HG03097 (cell line): ENCODE measurements around the gene PPP1R26.

Experiments
- ATAC-seq: cut with Tn5 transposase; IDR thresholded peaks from one replicate; pipeline ENCODE4 v1.9.1; 2021; ENCODE audit not compliant: unreplicated experiment, low FRiP score

Gene PPP1R26

DNA sequence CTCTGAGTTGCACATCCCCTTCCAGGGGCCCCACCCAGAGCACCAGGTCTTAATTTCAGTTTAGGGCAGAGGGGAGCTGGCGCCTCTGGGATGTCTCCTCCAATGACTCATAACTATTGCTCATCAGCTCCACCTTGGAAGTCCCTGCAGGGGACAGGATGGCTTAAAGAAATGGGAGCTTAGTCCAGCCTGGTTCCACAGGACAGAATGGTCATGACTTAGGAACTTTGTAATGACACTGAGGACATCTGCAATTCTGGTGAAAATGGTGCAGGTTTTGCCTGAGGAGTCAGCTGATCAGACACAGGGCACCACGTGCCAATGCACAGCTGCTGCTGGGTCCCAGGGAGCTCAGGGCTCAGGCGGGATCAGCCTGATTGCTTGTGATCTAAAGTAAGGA is 16.4 kb upstream of the PPP1R26 start:
- ATAC-seq: no peak

DNA sequence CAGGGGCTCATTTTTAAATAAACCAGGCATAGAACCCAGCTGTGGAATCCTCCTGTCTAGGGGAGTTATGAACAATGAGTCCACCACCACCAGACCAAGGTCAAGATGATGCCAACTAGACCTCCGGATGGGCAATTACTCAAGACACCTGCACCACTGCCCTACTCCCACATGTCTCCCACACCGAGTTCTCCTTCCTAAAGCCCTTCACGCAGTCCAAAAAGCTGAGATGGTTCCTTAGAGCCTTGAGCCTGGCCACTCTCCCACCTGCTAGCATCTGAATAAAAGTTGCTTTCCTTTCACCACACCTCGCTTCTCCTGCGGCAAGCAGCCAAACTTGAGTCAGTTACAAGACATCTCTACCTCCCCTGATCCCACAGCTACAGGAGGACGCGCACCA is 15.4 kb upstream of the PPP1R26 start:
- no peak for ATAC-seq

DNA sequence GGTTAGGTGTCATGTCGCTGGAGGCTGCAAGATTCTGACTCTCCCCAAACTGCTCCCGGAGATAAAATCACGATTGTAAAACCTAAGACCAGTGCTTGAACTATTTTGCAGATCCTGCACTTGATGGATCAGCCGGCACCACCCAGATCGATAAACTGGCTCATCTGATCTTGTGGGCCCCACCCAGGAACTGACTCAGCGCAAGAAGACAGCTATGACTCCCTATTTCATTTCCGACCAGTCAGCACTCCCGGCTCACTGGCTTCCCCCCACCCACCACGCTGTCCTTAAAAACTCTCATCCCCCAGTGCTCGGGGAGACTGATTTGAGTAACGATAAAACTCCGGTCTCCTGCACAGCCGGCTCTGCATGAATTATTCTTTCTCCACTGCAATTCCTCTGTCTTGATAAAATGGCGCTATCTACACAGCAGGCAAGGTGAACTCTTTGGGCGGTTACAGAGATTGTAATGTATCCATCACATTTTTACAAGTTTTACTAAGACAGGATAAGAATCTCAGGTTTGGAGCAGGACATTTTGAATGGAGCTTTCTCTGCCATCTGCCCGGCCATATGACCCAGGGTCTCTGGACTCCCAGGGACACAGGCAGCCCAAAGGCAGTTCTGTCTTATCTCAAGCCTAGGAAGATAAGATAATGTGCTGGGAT is 10.6 kb upstream of the PPP1R26 start:
- no peak for ATAC-seq

DNA sequence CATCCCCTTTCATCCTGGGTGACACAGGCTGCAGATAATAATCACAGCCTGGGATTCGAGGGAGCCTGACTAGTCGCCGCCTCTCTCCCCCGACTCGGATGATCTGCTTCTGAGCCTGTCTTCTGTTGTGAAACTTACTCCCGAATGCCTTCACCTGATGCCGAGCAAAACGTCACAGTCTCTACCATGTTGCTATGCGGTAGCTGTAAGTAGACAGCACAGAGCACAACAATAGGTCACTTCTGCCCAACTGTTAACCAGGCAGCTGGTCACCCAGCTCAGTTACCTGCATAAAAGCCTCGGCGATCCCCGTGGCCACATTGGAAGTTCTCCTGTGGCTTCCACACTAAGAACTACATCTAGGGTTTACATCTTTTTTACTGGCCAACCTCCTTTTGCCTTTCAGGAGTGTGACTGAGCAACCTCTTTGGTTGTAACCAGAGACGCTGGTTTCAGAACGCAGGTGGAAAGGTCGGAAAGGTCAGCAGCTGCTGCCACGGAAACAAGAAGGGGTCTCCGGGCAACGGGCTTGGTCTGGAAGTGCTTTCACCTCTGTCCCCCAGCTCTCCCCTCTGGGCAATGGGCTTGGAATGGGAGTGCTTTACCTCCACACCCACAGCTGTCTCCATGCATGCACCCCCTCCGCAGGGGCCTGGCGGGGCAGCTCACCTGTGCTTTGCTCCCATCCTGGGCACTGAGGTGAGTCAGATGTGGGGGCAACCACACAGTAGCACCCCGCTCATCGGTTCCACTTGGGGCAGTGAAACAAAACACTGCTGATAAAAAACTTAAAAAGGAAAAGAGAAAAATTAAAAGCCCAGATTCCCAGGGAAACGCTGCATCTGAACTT is 7.6 kb upstream of the PPP1R26 start:
- no peak for ATAC-seq

GRCh38 chr9:135473972-135474543 is 5.5 kb upstream of the PPP1R26 start:
- no peak for ATAC-seq

GRCh38 chr9:135474915-135475314 is 4.7 kb upstream of the PPP1R26 start:
- no peak for ATAC-seq

DNA sequence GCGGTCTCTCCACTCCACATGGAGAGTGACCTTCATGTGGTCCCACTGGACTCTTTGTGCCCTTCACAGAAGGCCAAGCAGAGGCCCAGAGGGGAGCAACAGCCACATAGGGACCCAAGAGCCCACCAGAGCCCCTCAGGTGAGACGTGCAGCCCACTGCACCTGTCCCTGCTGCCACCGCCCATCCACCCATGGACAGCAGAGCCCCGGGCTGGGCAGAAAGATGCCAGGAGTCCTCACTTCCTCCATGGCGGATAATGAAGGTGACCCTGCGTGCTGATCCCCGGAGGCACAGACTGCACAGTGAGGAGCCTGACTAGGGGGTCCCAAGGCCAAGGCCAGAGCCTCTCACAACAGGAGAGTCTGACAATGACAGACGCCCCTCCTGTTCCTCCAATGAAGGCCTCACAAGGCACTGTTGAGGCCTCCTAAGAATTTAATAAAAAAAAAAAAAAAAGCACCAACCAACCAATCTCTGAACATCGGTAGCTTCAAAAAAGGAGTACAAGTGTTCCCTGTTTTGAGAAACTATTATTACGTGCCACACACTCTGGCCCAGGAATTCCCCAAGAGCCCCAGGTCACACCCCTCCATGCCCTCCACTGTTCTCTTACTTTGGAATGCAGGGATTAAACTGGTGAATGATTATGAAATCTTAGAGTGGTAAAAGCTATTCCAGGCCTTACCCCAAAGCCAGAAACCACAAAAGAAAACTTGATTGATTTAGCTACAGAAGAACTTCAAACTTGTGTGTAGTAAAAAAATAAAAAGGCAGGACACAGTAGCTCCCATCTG is 2.8 kb upstream of the PPP1R26 start:
- no peak for ATAC-seq

- ATAC-seq: no peak
Observed at GRCh38 chr9:135478191-135478590, 1.4 kb upstream of the PPP1R26 start.

DNA sequence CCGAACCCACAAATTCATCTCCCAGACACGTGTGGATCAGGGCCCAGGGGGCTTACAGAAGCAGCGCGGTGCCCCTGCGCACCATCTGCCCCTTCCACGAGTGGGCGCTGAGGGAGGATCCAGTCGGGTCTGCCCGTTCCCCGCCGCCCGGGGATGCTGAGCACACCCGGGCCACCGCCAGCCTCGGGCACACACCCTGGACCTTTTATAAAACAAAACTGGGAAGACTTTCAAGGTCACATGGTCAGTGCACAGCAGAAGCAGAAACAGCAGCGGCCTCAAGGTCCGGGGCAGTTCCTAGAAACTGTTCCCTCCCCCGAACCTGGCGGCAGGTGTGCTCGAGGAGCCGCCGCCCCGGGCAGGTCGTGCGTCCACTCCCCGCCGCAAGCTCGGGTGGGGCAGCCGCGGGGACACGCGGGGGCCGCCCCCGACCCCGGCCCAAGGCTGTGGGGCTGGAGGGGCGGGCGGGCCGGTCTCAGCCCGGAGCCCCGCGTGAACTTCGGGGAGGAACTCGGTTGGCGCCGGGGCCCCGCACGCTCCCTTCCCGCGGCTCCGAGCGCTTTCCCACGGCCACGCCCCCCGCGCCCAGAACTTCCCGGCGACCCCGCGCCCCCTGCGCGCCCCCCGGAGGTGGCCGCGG is 633 bp upstream of the PPP1R26 start:
- ATAC-seq: no peak

DNA sequence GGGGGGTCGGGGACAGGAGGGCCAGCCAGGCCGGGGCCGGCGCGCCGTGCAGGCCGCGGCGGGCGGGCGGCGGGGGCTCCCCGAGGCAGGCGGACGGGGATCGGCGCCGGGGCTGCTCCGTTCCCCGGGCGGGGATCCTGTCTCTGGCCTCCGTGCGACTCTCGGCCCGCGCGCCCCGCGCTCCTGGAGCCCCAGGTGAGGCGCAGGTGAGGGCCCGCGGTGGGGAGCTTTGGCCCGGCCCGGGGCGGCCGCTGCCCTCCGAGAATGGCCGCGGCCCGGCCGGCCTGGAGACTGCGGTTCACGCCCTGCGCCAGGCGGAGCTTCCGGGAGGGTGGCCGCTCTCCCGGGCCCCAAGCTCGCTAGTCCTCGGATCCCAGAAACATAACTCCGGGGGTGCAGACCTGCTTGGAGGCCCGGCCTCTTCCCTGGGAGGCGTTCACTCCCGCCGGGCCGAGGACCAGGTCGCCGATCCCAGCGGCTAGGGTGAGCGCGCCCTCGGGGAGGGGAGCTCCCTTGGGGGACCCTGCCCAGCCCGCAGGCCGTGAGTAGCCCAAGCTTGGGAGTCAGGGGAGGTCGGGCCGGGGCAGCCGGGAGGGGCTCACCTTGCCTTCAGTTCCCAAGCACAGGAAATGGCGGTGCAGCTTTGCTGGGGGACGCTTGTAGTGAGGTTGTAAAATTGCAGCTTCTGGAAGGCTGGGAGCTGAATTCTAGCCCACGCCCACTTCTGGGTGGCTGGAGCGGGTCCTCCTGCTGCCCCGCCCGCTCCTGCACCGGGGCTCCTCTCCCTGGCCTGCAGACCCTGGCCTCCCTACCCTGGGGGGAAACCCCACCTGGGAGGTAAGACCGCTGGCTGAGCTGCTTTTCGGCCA is 723 bp downstream of the PPP1R26 start:
- ATAC-seq: no peak

GRCh38 chr9:135480940-135481310 is 1.3 kb downstream of the PPP1R26 start:
- no peak for ATAC-seq

GRCh38 chr9:135482015-135482754 is 2.6 kb downstream of the PPP1R26 start:
- ATAC-seq: no peak

DNA sequence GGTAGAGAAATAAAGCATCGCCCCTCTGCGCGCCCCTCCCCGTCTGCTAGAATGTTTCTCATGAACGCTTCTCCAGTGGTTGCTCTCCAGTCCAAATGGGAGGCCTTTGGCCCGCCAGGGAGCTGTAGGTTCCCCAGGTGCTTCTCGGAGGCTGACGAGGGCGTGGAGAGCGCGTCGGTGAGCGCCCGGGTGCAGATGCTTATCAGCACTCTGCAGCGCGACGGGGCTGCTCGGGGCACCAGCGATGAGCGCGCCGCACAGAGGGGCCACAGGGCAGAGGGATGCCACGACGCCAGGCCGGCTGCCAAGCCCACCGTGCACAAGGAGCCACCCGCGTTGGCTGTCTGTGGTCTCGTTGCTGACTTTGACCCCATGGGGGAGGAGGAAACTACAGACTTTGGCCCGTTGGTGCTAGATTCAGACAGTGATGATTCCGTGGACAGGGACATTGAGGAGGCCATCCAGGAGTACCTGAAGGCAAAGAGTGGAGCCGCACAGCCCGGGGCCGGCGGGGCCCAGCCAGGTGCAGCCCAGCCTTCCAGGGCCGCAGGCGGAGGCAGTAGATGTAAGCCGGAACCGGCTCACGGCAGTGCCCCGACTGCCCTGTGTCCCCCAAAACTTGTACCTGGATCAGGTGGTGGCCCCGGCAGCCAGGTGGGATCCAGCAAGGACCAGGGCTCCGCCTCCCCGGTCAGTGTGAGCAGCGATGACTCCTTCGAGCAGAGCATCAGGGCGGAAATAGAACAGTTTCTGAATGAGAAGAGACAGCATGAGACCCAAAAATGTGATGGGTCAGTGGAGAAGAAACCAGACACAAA is 5.1 kb downstream of the PPP1R26 start:
- ATAC-seq: no peak

DNA sequence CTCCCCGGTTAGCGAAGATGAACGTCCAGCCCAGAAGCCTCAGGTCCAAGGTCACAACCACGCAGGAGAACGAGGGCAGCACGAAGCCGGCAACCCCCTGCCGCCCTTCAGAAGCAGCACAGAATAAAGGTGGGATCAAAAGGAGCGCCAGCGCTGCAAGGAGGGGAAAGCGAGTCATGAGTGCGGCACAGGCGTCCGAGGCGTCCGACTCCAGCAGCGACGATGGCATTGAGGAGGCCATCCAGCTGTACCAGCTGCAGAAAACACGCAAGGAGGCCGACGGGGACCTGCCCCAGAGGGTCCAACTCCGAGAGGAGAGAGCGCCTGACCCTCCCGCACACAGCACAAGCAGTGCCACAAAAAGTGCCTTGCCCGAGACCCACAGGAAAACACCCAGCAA is 5.8 kb downstream of the PPP1R26 start:
- no peak for ATAC-seq

GRCh38 chr9:135485832-135486231 is 6.2 kb downstream of the PPP1R26 start:
- no peak for ATAC-seq

GRCh38 chr9:135486267-135487065 is 6.9 kb downstream of the PPP1R26 start:
- ATAC-seq: no peak

DNA sequence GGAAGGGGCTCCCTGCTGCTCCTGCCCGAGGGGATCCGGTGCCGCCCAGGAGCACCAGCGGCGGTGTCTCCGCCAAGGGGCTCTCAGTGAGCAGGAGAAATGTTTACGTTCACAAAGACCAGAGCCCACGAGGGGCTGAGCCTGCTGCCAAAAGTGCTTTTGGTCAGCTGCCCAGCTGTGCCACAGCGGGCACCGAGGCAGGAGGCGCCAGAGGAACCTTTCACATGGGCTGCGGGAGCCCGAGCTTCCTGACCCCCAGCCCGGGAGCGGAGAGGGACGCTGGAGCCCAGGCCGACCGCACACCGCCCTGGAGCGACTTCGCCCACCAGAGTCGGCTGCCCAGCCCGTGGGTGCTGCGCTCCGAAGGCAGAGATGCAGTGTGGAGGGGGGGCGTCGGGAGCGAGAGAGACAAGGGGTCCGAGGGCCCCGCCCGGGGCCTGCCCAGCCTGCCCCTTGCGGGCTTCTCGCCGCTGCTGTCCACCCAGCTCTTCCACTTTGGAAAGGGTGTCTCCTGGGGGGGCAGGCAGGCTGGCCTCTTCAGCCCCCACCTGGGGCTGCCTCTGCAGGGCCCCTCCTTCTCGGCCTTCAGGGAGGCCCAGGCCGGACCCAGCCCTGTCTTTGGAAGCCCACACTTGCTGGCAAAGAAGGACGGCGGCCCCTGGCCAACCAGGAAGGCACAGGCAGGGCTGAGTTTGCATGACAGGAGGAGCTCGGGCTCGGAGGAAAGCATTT is 7.9 kb downstream of the PPP1R26 start:
- ATAC-seq: no peak
